Stomach (tissue), 4 donors: ENCODE data around the gene PPP4R3A.

Experiments
- CTCF ChIP-seq, 7 experiments: fragments of 450-650 bp in 4 of 7; fragments of 200-600 bp in 3 of 7; sonication (generic) in 3 of 7; IDR thresholded peaks; one replicate each; pipeline ENCODE4 v1.5.1; 2016 to 2019; ENCODE audit warnings: antibody characterized with exemption in 7 of 7, control low read depth in 2 of 7, mild to moderate bottlenecking in 1 of 7
- EP300 ChIP-seq: sonication (generic); formaldehyde crosslinking; IDR thresholded peaks from one replicate; pipeline ENCODE4 v1.6.1; 2017; ENCODE audit warnings: antibody characterized with exemption
- POLR2A ChIP-seq, 4 donors: fragments of 450-650 bp; IDR thresholded peaks; one replicate each; pipeline ENCODE4 v1.6.1; 2016; ENCODE audit warnings: antibody characterized with exemption in 4 of 4, control low read depth in 2 of 4, mild to moderate bottlenecking in 1 of 4, moderate library complexity in 1 of 4

GRCh38 chr14:91473046-91473445 is 37.1 kb downstream of the PPP4R3A start:
- TF ChIP-seq CTCF (IDR thresholded peaks at IDR 0.05) (no peak), POLR2A (IDR thresholded peaks at IDR 0.05) (no peak), EP300 (no peak)
